ENCODE data around the gene CDK9.

Gene CDK9

DNA sequence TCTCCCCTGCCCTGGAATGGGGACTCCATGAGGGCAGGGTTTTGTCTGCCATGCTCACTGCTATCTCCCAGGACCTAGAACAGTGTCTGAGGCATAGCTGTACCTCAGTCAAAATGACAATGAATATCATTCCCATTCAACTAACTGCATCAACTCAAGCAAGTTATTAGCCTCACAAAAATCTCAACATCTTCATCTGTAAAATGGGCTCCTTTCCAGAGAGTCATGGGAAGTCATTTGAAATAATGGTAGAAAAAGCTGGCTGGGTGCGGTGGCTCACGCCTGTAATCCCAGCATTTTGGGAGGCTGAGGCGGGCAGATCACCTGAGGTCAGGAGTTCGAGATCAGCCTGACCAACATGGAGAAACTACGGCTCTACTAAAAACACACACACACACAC is 16.7 kb upstream of the CDK9 start:
- H2BK120ac ChIP-seq (ENCODE audit: insufficient read depth, low read length, poor library complexity) = no peak overlapping the region
- DNase-seq = no peak
- WGBS (ENCODE audit: extremely low coverage, insufficient coverage, insufficient read length) = no CpG with 5 or more reads among the region's 5 CpGs

GRCh38 chr9:127769929-127770582 is 15.8 kb upstream of the CDK9 start:
- peaks cover 5 to 16% of the 10 kb centered on the region in 2 experiments for H3K4me1 ChIP-seq (ENCODE audit: control insufficient read depth in 1 of 2, insufficient read depth in 2 of 2, low read length in 2 of 2)
- no peaks in the 10 kb centered on the region for H3K79me1 ChIP-seq (ENCODE audit: low read length)
- H3K18ac ChIP-seq (ENCODE audit: low read length) = no peak overlapping the region
- no peak overlapping the region for H2BK5ac ChIP-seq (ENCODE audit: low read depth, low read length, poor library complexity)
- no peak overlapping the region for H2AFZ ChIP-seq (ENCODE audit: insufficient read depth, low read length, poor library complexity)
- H3K27ac ChIP-seq (ENCODE audit: low read depth, low read length) = no peak overlapping the region
- no peak overlapping the region for H3K4ac ChIP-seq (ENCODE audit: low read depth, low read length)
- no peaks in the 10 kb centered on the region for H3K36me3 ChIP-seq (ENCODE audit: control insufficient read depth in 1 of 2, insufficient read depth in 2 of 2, low read length in 2 of 2)
- peak overlapping the region; percentile 55 for H2AK5ac ChIP-seq (ENCODE audit: low read length)
- no peak overlapping the region for H4K91ac ChIP-seq (ENCODE audit: low read depth, low read length)
- no peaks in the 10 kb centered on the region for H3K27me3 ChIP-seq (ENCODE audit: insufficient read depth, low read length)
- no peak overlapping the region for H3K4me2 ChIP-seq (ENCODE audit: low read length)
- no peak for DNase-seq
- H3K9me3 ChIP-seq (ENCODE audit: insufficient read depth, low read depth, low read length) = no peaks in the 10 kb centered on the region
- H3K4me3 ChIP-seq (ENCODE audit: low read depth, low read length) = no peak overlapping the region
- no peak overlapping the region for H4K8ac ChIP-seq (ENCODE audit: low read depth, low read length)
- H3K9ac ChIP-seq (ENCODE audit: low read length) = no peak overlapping the region
- no peak overlapping the region for H3K23ac ChIP-seq (ENCODE audit: low read length)
- no peak overlapping the region for H4K12ac ChIP-seq (ENCODE audit: low read depth, low read length)
- no peak overlapping the region for H2BK12ac ChIP-seq (ENCODE audit: low read length)
- no peaks in the 10 kb centered on the region for H3K79me2 ChIP-seq (ENCODE audit: control insufficient read depth, insufficient read depth, low read length, poor library complexity)
- no peak overlapping the region for H2BK120ac ChIP-seq (ENCODE audit: insufficient read depth, low read length, poor library complexity)
- H3K14ac ChIP-seq (ENCODE audit: low read length) = no peak overlapping the region
- WGBS (ENCODE audit: extremely low coverage, insufficient coverage, insufficient read length) = no CpG with 5 or more reads among the region's 4 CpGs

More for the DNA sequence above, 16.7 kb upstream of the CDK9 start:
- Histone ChIP-seq H3K9me3 (ENCODE audit: insufficient read depth, low read depth, low read length) (no peaks in the 10 kb centered on the region), H3K23ac (ENCODE audit: low read length) (no peak overlapping the region), H4K8ac (ENCODE audit: low read depth, low read length) (no peak overlapping the region), H3K79me1 (ENCODE audit: low read length) (no peaks in the 10 kb centered on the region), H4K12ac (ENCODE audit: low read depth, low read length) (no peak overlapping the region), H2AFZ (ENCODE audit: insufficient read depth, low read length, poor library complexity) (no peak overlapping the region), H3K27ac (ENCODE audit: low read depth, low read length) (no peak overlapping the region), H3K4me2 (ENCODE audit: low read length) (no peak overlapping the region), H2BK12ac (ENCODE audit: low read length) (no peak overlapping the region), H3K27me3 (ENCODE audit: insufficient read depth, low read length) (no peaks in the 10 kb centered on the region), H3K14ac (ENCODE audit: low read length) (no peak overlapping the region), H3K79me2 (ENCODE audit: control insufficient read depth, insufficient read depth, low read length, poor library complexity) (no peaks in the 10 kb centered on the region), H3K36me3 (ENCODE audit: control insufficient read depth in 1 of 2, insufficient read depth in 2 of 2, low read length in 2 of 2) (no peaks in the 10 kb centered on the region), H2AK5ac (ENCODE audit: low read length) (no peak overlapping the region), H4K91ac (ENCODE audit: low read depth, low read length) (no peak overlapping the region), H3K4me1 (ENCODE audit: control insufficient read depth in 1 of 2, insufficient read depth in 2 of 2, low read length in 2 of 2) (peaks cover 5 to 16% of the 10 kb centered on the region in 2 experiments), H2BK5ac (ENCODE audit: low read depth, low read length, poor library complexity) (no peak overlapping the region), H3K18ac (ENCODE audit: low read length) (no peak overlapping the region), H3K4me3 (ENCODE audit: low read depth, low read length) (no peak overlapping the region), H3K4ac (ENCODE audit: low read depth, low read length) (no peak overlapping the region), H3K9ac (ENCODE audit: low read length) (no peak overlapping the region)

DNA sequence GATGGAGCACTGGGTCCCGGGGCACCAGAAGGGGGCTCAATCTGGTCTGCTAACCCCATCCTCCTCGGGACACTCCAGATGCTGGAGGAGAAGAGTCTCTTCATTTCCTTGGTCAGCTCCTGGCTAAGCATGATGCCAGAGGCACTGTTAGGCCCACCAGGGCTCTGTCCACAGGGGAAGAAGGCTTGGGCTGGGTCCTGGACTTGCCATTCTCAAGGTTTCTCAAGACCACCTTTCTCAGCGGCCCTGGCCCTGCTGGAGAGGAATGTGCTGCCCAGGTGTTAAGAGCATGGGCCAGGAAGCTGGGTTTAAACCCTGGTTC is 15.3 kb upstream of the CDK9 start:
- no peak overlapping the region for H3K4me3 ChIP-seq (ENCODE audit: low read depth, low read length)
- no peak overlapping the region for H2AFZ ChIP-seq (ENCODE audit: insufficient read depth, low read length, poor library complexity)
- H3K9me3 ChIP-seq (ENCODE audit: insufficient read depth, low read depth, low read length) = no peaks in the 10 kb centered on the region
- no CpG with 5 or more reads among the region's 3 CpGs for WGBS (ENCODE audit: extremely low coverage, insufficient coverage, insufficient read length)
- H2BK12ac ChIP-seq (ENCODE audit: low read length) = no peak overlapping the region
- no peaks in the 10 kb centered on the region for H3K27me3 ChIP-seq (ENCODE audit: insufficient read depth, low read length)
- H3K4me2 ChIP-seq (ENCODE audit: low read length) = peak overlapping the region; percentile 58
- H3K79me1 ChIP-seq (ENCODE audit: low read length) = no peaks in the 10 kb centered on the region
- H4K12ac ChIP-seq (ENCODE audit: low read depth, low read length) = no peak overlapping the region
- H3K14ac ChIP-seq (ENCODE audit: low read length) = no peak overlapping the region
- H2BK5ac ChIP-seq (ENCODE audit: low read depth, low read length, poor library complexity) = no peak overlapping the region
- no peak overlapping the region for H3K4ac ChIP-seq (ENCODE audit: low read depth, low read length)
- peaks cover 5 to 16% of the 10 kb centered on the region in 2 experiments for H3K4me1 ChIP-seq (ENCODE audit: control insufficient read depth in 1 of 2, insufficient read depth in 2 of 2, low read length in 2 of 2)
- no peak overlapping the region for H4K8ac ChIP-seq (ENCODE audit: low read depth, low read length)
- no peak overlapping the region for H4K91ac ChIP-seq (ENCODE audit: low read depth, low read length)
- no peaks in the 10 kb centered on the region for H3K36me3 ChIP-seq (ENCODE audit: control insufficient read depth in 1 of 2, insufficient read depth in 2 of 2, low read length in 2 of 2)
- no peaks in the 10 kb centered on the region for H3K79me2 ChIP-seq (ENCODE audit: control insufficient read depth, insufficient read depth, low read length, poor library complexity)
- no peak overlapping the region for H2AK5ac ChIP-seq (ENCODE audit: low read length)
- no peak for DNase-seq
- H3K9ac ChIP-seq (ENCODE audit: low read length) = no peak overlapping the region
- no peak overlapping the region for H3K23ac ChIP-seq (ENCODE audit: low read length)
- no peak overlapping the region for H2BK120ac ChIP-seq (ENCODE audit: insufficient read depth, low read length, poor library complexity)
- H3K18ac ChIP-seq (ENCODE audit: low read length) = no peak overlapping the region
- H3K27ac ChIP-seq (ENCODE audit: low read depth, low read length) = no peak overlapping the region

DNA sequence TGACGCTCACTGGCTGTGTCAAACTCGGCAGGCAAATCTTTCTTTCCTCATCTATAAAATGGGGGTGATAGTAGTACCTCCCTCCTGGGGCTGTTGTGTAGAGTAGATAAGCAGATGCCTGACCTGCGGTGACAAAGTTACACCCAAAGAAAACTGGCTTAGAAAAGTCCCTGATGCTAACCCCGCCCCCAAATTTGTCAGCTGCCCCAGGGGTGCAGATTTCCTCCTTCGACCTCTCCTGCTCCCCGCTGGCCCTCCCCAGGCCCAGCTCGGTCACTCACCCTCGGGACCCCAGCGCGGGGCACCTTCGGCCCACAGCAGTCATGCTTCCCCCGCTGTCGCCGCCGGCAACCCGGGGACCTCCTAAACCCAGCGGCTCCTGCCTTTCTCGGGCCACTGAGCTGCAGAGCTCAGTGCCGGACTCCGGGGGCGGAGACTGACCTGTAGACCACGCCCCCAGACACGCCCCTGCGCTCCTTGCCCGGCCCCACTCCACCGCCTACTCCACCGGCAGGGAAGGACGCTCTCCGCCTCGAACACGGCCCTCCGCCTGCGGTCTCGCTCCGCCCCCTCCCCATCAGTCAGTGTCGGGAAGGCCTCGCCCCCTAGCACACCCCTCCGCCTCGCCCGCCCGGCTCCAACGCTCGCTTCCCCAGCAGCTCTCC is 14.8 kb upstream of the CDK9 start:
- no peak overlapping the region for H4K12ac ChIP-seq (ENCODE audit: low read depth, low read length)
- H3K27ac ChIP-seq (ENCODE audit: low read depth, low read length) = no peak overlapping the region
- no peak overlapping the region for H2BK5ac ChIP-seq (ENCODE audit: low read depth, low read length, poor library complexity)
- no peak overlapping the region for H3K14ac ChIP-seq (ENCODE audit: low read length)
- H3K9me3 ChIP-seq (ENCODE audit: insufficient read depth, low read depth, low read length) = no peaks in the 10 kb centered on the region
- peak; percentile 98 for DNase-seq
- no peak overlapping the region for H2AFZ ChIP-seq (ENCODE audit: insufficient read depth, low read length, poor library complexity)
- H3K36me3 ChIP-seq (ENCODE audit: control insufficient read depth in 1 of 2, insufficient read depth in 2 of 2, low read length in 2 of 2) = no peaks in the 10 kb centered on the region
- no peak overlapping the region for H4K8ac ChIP-seq (ENCODE audit: low read depth, low read length)
- no peak overlapping the region for H3K9ac ChIP-seq (ENCODE audit: low read length)
- no CpG with 5 or more reads among the region's 43 CpGs for WGBS (ENCODE audit: extremely low coverage, insufficient coverage, insufficient read length)
- no peak overlapping the region for H2AK5ac ChIP-seq (ENCODE audit: low read length)
- H3K18ac ChIP-seq (ENCODE audit: low read length) = no peak overlapping the region
- no peak overlapping the region for H2BK120ac ChIP-seq (ENCODE audit: insufficient read depth, low read length, poor library complexity)
- peaks cover 5 to 16% of the 10 kb centered on the region in 2 experiments for H3K4me1 ChIP-seq (ENCODE audit: control insufficient read depth in 1 of 2, insufficient read depth in 2 of 2, low read length in 2 of 2)
- H3K4ac ChIP-seq (ENCODE audit: low read depth, low read length) = no peak overlapping the region
- no peak overlapping the region for H2BK12ac ChIP-seq (ENCODE audit: low read length)
- no peak overlapping the region for H4K91ac ChIP-seq (ENCODE audit: low read depth, low read length)
- H3K79me2 ChIP-seq (ENCODE audit: control insufficient read depth, insufficient read depth, low read length, poor library complexity) = no peaks in the 10 kb centered on the region
- H3K4me3 ChIP-seq (ENCODE audit: low read depth, low read length) = peak overlapping the region; percentile 59
- H3K4me2 ChIP-seq (ENCODE audit: low read length) = peak overlapping the region; percentile 58
- H3K79me1 ChIP-seq (ENCODE audit: low read length) = no peaks in the 10 kb centered on the region
- H3K23ac ChIP-seq (ENCODE audit: low read length) = no peak overlapping the region
- H3K27me3 ChIP-seq (ENCODE audit: insufficient read depth, low read length) = no peaks in the 10 kb centered on the region
